Measurements from ENCODE around the gene FOXL2.

DNA sequence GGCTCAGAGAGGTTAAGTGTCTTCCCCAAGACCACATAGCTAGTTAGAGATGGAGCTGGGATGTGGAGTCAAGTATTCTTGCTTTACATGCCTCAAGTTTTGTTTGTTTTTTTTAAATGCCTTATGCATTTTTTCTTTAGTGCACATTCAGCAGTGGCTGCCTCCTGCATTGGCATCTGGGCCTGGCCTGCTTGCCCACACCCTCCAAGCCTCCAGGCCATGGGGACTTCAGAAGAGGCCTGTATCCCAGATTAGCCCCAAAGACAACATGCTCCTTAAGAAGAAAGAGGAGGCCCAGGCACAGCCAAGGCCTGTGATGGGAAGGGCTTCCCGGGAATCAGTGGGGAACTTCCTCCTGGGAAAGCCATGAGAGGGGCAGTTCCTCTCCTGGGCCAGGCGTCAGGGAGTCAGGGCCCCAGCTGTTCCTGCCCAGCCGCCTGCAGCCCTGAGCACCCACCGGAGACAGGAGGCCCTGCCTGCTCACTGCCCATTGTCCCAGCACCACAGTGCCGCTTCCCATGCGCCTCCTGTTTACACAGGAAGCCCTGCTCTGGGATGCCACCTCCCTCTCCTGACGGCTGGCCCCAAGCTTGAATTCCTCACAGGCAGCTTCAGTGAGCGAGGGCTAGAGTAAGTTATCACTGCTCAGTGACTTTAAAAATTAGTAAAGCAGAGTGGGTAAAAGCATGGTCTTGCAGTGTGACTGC lies 16.1 kb upstream of the FOXL2 start:
- TF ChIP-seq CTCF (conservative IDR thresholded peaks at IDR 0.05; ENCODE audit: low read depth, low read length), result no peak
- no peak for TF ChIP-seq EZH2 (IDR thresholded peaks at IDR 0.05; ENCODE audit: low read length, unreplicated experiment)

Data from PC-3 (cell line).